ENCODE data around the gene TMEM217. TPM values are rescaled to one million over a fixed set of nuclear protein-coding genes. Genes with fewer than 3 reads are reported as not detected.
"Not testable (repeated sequence)": the region's sequence is repeated elsewhere in the genome, so short reads cannot be mapped to it uniquely, and the experiment has no call there.

The TMEM217 gene
- polyA plus RNA-seq, 1 donor, result 1.5 TPM

GRCh38 chr6:37298958-37299357 is 41.0 kb upstream of the TMEM217 start:
- Histone ChIP-seq H3K4me1 (ENCODE audit: control insufficient read depth, insufficient read depth, low read length) (no peaks in the 10 kb centered on the region), H3K9me3 (ENCODE audit: control insufficient read depth, low read depth, low read length) (no peaks in the 10 kb centered on the region), H3K4me3 (ENCODE audit: low read length) (no peak overlapping the region), H3K27me3 (ENCODE audit: control insufficient read depth, insufficient read depth, low read length) (no peaks in the 10 kb centered on the region), H3K36me3 (ENCODE audit: control insufficient read depth, insufficient read depth, low read length) (peaks cover 28% of the 10 kb centered on the region), H3K27ac (ENCODE audit: low read length) (no peak overlapping the region)
- no peak for DNase-seq

GRCh38 chr6:37297637-37298036 is 39.7 kb upstream of the TMEM217 start:
- H3K36me3 ChIP-seq (ENCODE audit: control insufficient read depth, insufficient read depth, low read length), result peaks cover 20% of the 10 kb centered on the region

GRCh38 chr6:37293426-37293825 is 35.5 kb upstream of the TMEM217 start:
- peaks cover 36% of the 10 kb centered on the region for H3K36me3 ChIP-seq (ENCODE audit: control insufficient read depth, insufficient read depth, low read length)
- no peak for DNase-seq

More at GRCh38 chr6:37297637-37298036, 39.7 kb upstream of the TMEM217 start:
- H3K27me3 ChIP-seq (ENCODE audit: control insufficient read depth, insufficient read depth, low read length); DNase-seq; H3K27ac ChIP-seq (ENCODE audit: low read length); H3K4me1 ChIP-seq (ENCODE audit: control insufficient read depth, insufficient read depth, low read length); H3K4me3 ChIP-seq (ENCODE audit: low read length); H3K9me3 ChIP-seq (ENCODE audit: control insufficient read depth, low read depth, low read length): not testable (repeated sequence)

DNA sequence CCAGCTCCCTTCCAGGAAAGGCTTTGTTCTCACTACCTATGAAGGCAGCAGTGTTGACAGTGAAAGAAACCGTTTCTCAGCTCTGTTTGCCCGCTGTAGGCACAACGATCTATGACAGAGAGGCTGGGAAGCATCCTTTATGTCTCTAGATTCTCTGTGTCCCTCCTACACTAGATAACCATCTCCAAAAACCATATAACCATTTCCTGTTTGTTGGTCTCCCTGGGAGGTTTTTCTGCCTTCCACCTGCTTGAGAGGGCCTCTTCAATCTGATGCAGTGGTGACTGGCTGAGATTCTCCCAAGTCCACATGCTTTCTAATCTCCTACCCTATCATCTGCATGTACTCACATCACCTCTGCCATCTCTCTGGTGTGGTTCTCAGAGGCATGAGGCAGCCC is 32.0 kb upstream of the TMEM217 start:
- DNase-seq, result no peak
- Histone ChIP-seq H3K27me3 (ENCODE audit: control insufficient read depth, insufficient read depth, low read length) (no peaks in the 10 kb centered on the region), H3K4me3 (ENCODE audit: low read length) (no peak overlapping the region), H3K4me1 (ENCODE audit: control insufficient read depth, insufficient read depth, low read length) (no peaks in the 10 kb centered on the region), H3K9me3 (ENCODE audit: control insufficient read depth, low read depth, low read length) (no peaks in the 10 kb centered on the region), H3K27ac (ENCODE audit: low read length) (no peak overlapping the region), H3K36me3 (ENCODE audit: control insufficient read depth, insufficient read depth, low read length) (peaks cover 41% of the 10 kb centered on the region)
- no CpG with 5 or more reads among the region's 3 CpGs for WGBS (ENCODE audit: insufficient coverage, low lambda C conversion rate)

More at GRCh38 chr6:37293426-37293825, 35.5 kb upstream of the TMEM217 start:
- Histone ChIP-seq H3K4me1 (ENCODE audit: control insufficient read depth, insufficient read depth, low read length) (no peaks in the 10 kb centered on the region), H3K4me3 (ENCODE audit: low read length) (no peak overlapping the region), H3K27ac (ENCODE audit: low read length) (no peak overlapping the region), H3K27me3 (ENCODE audit: control insufficient read depth, insufficient read depth, low read length) (no peaks in the 10 kb centered on the region), H3K9me3 (ENCODE audit: control insufficient read depth, low read depth, low read length) (no peaks in the 10 kb centered on the region)

- H3K9me3 ChIP-seq (ENCODE audit: control insufficient read depth, low read depth, low read length), result no peaks in the 10 kb centered on the region
- H3K27me3 ChIP-seq (ENCODE audit: control insufficient read depth, insufficient read depth, low read length), result no peaks in the 10 kb centered on the region
- H3K4me3 ChIP-seq (ENCODE audit: low read length), result no peak overlapping the region
- peaks cover 47% of the 10 kb centered on the region for H3K36me3 ChIP-seq (ENCODE audit: control insufficient read depth, insufficient read depth, low read length)
- DNase-seq, result no peak
- no peak overlapping the region for H3K27ac ChIP-seq (ENCODE audit: low read length)
- WGBS (ENCODE audit: insufficient coverage, low lambda C conversion rate), result no CpG with 5 or more reads among the region's 2 CpGs
- H3K4me1 ChIP-seq (ENCODE audit: control insufficient read depth, insufficient read depth, low read length), result no peaks in the 10 kb centered on the region
Observed at GRCh38 chr6:37288247-37288646, 30.3 kb upstream of the TMEM217 start.

DNA sequence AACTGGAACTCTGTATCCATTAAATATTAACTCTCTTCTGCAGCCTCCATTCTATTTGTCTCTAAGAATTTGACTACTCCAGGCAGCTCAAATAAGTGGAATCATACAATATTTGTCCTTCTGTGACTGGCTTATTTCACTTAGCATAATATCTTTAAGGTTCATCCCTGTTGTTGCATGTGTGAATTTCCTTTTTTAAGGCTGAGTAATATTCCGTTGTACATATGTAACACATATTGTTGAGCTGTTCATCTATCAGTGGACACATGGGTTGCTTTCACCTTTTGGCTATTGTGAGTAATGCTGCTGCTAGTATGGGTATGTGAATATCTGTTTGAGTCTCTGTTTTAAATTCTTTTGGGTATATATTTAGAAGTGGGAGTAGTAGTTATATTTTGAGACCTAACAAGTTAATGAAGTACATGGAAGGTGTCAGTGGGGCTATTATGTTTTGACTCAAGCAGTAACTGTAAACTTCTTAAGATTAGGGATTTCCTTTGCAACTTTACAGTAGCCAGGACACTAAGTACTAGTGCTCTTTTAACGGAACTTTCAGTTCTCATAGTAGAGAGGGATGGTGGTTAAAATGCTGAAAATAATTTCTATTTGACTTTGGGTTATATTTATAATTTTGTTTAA is 29.7 kb upstream of the TMEM217 start:
- no peak overlapping the region for H3K4me3 ChIP-seq (ENCODE audit: low read length)
- peaks cover 54% of the 10 kb centered on the region for H3K36me3 ChIP-seq (ENCODE audit: control insufficient read depth, insufficient read depth, low read length)
- no peak for DNase-seq
- WGBS (ENCODE audit: insufficient coverage, low lambda C conversion rate), result 100% methylated on average over 1 of the region's 2 CpGs
- H3K9me3 ChIP-seq (ENCODE audit: control insufficient read depth, low read depth, low read length), result no peaks in the 10 kb centered on the region
- no peak overlapping the region for H3K27ac ChIP-seq (ENCODE audit: low read length)
- H3K27me3 ChIP-seq (ENCODE audit: control insufficient read depth, insufficient read depth, low read length), result no peaks in the 10 kb centered on the region
- H3K4me1 ChIP-seq (ENCODE audit: control insufficient read depth, insufficient read depth, low read length), result no peaks in the 10 kb centered on the region

DNA sequence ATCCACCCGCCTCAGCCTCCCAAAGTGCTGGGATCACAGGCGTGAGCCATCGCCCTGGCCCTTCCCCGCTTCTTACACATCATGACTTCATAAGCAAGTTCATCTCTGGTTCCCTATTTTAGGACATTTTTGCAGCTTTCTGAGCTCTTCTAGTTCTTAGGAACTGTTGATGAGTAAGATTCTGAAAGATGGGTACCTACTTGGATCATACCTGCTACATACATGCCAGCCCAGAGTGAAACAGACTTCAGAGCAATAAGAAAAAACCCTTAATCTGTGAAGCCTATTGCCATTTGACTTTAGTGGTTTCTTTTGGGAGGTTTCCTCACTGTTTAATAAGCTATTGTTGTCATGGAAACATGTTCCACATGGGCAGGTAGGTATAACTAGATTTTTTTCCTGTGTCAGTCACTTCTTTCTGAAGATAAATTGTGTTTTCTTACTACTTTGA is 27.9 kb upstream of the TMEM217 start:
- Histone ChIP-seq H3K9me3 (ENCODE audit: control insufficient read depth, low read depth, low read length) (no peaks in the 10 kb centered on the region), H3K36me3 (ENCODE audit: control insufficient read depth, insufficient read depth, low read length) (peaks cover 57% of the 10 kb centered on the region), H3K4me3 (ENCODE audit: low read length) (no peak overlapping the region), H3K27ac (ENCODE audit: low read length) (no peak overlapping the region), H3K27me3 (ENCODE audit: control insufficient read depth, insufficient read depth, low read length) (no peaks in the 10 kb centered on the region), H3K4me1 (ENCODE audit: control insufficient read depth, insufficient read depth, low read length) (no peaks in the 10 kb centered on the region)
- DNase-seq, result no peak
- 100% methylated on average over 2 of the region's 4 CpGs for WGBS (ENCODE audit: insufficient coverage, low lambda C conversion rate)

DNA sequence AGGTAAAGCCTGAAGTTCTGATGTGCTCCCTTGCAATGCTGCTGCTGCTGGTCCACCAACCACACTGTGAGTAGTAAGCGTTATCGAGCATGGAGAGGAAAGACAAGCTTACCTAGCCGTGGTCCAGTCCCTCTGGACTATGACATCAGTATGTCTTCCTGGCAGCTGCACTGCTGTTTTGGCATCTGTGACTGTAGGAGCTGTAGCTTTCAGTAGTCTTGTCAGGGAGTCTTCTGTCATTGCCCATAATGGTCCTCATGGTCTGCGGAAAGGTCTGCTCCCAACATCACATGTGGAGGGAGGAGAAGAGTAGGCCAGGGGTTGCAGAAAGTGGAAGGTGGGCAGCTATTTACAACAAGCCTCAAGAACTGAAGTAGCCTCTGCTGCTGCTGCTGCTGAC is 26.8 kb upstream of the TMEM217 start:
- no peak for DNase-seq
- Histone ChIP-seq H3K27me3 (ENCODE audit: control insufficient read depth, insufficient read depth, low read length) (no peaks in the 10 kb centered on the region), H3K9me3 (ENCODE audit: control insufficient read depth, low read depth, low read length) (no peaks in the 10 kb centered on the region), H3K4me1 (ENCODE audit: control insufficient read depth, insufficient read depth, low read length) (no peaks in the 10 kb centered on the region), H3K36me3 (ENCODE audit: control insufficient read depth, insufficient read depth, low read length) (peaks cover 65% of the 10 kb centered on the region), H3K4me3 (ENCODE audit: low read length) (no peak overlapping the region), H3K27ac (ENCODE audit: low read length) (no peak overlapping the region)
- WGBS (ENCODE audit: insufficient coverage, low lambda C conversion rate), result no CpG with 5 or more reads among the region's 4 CpGs

DNA sequence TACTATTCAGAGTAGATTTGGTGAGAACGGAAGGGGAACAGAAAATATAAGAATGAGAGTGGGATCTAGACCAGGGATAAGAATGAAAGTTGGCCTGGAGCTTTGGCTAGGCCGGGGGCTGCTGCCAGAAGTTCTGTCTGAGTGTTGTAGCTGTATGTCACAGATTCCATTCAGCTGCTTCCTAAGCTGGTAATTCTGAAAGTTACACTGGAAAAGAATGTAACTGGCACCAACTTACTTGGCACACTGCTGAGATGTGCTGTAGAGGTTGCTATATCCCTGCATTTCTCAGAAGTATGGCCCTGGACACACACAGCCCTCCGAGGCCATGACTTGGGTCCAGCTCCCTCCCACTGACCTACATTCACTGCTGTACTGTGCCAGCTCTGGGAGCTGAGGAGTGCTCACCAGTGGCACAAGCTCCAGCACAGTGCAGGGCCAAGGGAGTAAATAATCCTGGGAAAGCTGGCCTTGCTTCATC is 25.8 kb upstream of the TMEM217 start:
- DNase-seq, result no peak
- H3K4me3 ChIP-seq (ENCODE audit: low read length), result no peak overlapping the region
- 63% methylated on average over 1 of the region's 3 CpGs for WGBS (ENCODE audit: insufficient coverage, low lambda C conversion rate)
- H3K27me3 ChIP-seq (ENCODE audit: control insufficient read depth, insufficient read depth, low read length), result no peaks in the 10 kb centered on the region
- no peaks in the 10 kb centered on the region for H3K4me1 ChIP-seq (ENCODE audit: control insufficient read depth, insufficient read depth, low read length)
- H3K9me3 ChIP-seq (ENCODE audit: control insufficient read depth, low read depth, low read length), result no peaks in the 10 kb centered on the region
- H3K27ac ChIP-seq (ENCODE audit: low read length), result no peak overlapping the region
- peaks cover 63% of the 10 kb centered on the region for H3K36me3 ChIP-seq (ENCODE audit: control insufficient read depth, insufficient read depth, low read length)

DNA sequence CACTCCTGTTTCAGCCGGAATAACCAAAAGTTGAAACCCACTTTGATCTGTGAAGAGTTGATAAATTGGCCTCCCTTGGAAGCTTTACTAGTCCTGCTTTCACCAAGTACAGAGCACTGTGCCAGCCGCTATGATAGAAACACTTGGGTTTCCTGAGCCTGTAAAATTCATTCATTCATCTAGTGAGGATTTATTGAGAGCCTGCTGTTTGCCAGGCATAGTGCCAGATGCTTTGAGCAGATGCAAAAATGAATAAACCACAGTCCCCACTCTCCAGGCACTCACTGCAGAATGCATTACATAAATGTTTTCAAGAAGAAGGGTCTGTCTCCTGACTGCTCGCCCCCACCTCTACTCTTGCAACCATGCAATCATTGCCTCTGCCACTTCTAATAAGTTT is 25.3 kb upstream of the TMEM217 start:
- H3K36me3 ChIP-seq (ENCODE audit: control insufficient read depth, insufficient read depth, low read length), result peaks cover 63% of the 10 kb centered on the region
- WGBS (ENCODE audit: insufficient coverage, low lambda C conversion rate), result 80% methylated on average over 1 of the region's 3 CpGs

DNA sequence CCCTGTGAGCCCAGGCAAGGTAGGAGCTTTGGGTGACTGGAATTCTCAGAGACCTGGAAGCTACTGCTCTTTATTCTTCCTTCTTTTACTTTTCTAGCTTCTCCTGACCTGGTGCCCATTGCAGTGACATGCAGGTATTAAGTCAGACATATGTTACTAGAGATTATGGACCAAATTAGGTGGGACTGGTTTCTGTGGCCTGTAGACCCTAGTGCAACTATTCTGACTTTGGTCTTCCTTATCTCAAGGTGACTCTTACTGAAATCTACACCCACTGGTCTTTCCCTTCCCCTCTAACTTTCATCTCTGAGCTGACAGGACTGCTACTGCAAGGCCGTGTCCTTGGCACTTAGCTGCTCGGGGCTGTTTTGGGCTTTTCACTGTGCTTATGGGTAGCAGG is 24.4 kb upstream of the TMEM217 start:
- DNase-seq, result no peak
- H3K27ac ChIP-seq (ENCODE audit: low read length), result no peak overlapping the region

More for the DNA sequence above, 25.3 kb upstream of the TMEM217 start:
- no peaks in the 10 kb centered on the region for H3K9me3 ChIP-seq (ENCODE audit: control insufficient read depth, low read depth, low read length)
- H3K4me3 ChIP-seq (ENCODE audit: low read length), result no peak overlapping the region
- no peaks in the 10 kb centered on the region for H3K27me3 ChIP-seq (ENCODE audit: control insufficient read depth, insufficient read depth, low read length)
- H3K4me1 ChIP-seq (ENCODE audit: control insufficient read depth, insufficient read depth, low read length), result no peaks in the 10 kb centered on the region
- H3K27ac ChIP-seq (ENCODE audit: low read length), result no peak overlapping the region
- DNase-seq, result no peak

More for the DNA sequence above, 24.4 kb upstream of the TMEM217 start:
- no peak overlapping the region for H3K4me3 ChIP-seq (ENCODE audit: low read length)
- H3K36me3 ChIP-seq (ENCODE audit: control insufficient read depth, insufficient read depth, low read length), result peaks cover 61% of the 10 kb centered on the region
- H3K27me3 ChIP-seq (ENCODE audit: control insufficient read depth, insufficient read depth, low read length), result no peaks in the 10 kb centered on the region
- WGBS (ENCODE audit: insufficient coverage, low lambda C conversion rate), result no CpG with 5 or more reads among the region's 2 CpGs
- no peaks in the 10 kb centered on the region for H3K4me1 ChIP-seq (ENCODE audit: control insufficient read depth, insufficient read depth, low read length)
- no peaks in the 10 kb centered on the region for H3K9me3 ChIP-seq (ENCODE audit: control insufficient read depth, low read depth, low read length)
